ENCODE data around the gene EMC8.

Gene EMC8

GRCh38 chr16:85752511-85753420, 46.6 kb downstream of the EMC8 start:
- DNase-seq: no peak

GRCh38 chr16:85751698-85752501, 47.4 kb downstream of the EMC8 start:
- no peak for DNase-seq

- no peak for DNase-seq
Measured at GRCh38 chr16:85750827-85751697, 48.3 kb downstream of the EMC8 start, which contains the start of gene C16orf74. TSS of gene C16orf74 (minus strand) at chr16:85751096. CDS start at chr16:85735217, 15,879 bp downstream.

- no peak for DNase-seq
Measured at GRCh38 chr16:85750146-85750826, 49.1 kb downstream of the EMC8 start.

- DNase-seq: no peak
Measured at GRCh38 chr16:85749771-85750145, 49.6 kb downstream of the EMC8 start.

GRCh38 chr16:85746460-85747215, 52.7 kb downstream of the EMC8 start:
- DNase-seq: no peak

- DNase-seq: no peak
Measured at GRCh38 chr16:85738923-85739715, 60.2 kb downstream of the EMC8 start.

GRCh38 chr16:85736921-85737320, 62.4 kb downstream of the EMC8 start:
- DNase-seq: no peak

- no peak for DNase-seq
Measured at GRCh38 chr16:85735946-85736345, 63.4 kb downstream of the EMC8 start.

- DNase-seq: no peak
Measured at GRCh38 chr16:85735225-85735635, 64.1 kb downstream of the EMC8 start.

GRCh38 chr16:85734311-85735017, 64.9 kb downstream of the EMC8 start:
- no peak for DNase-seq

- no peak for DNase-seq
Measured at GRCh38 chr16:85733839-85734170, 65.5 kb downstream of the EMC8 start.

GRCh38 chr16:85733155-85733838, 66.0 kb downstream of the EMC8 start:
- no peak for DNase-seq

- no peak for DNase-seq
Measured at GRCh38 chr16:85731179-85731578, 68.2 kb downstream of the EMC8 start.

- DNase-seq: no peak
Measured at GRCh38 chr16:85730186-85730465, 69.2 kb downstream of the EMC8 start.

- DNase-seq: no peak
Measured at GRCh38 chr16:85729452-85730185, 69.7 kb downstream of the EMC8 start.

GRCh38 chr16:85728879-85729278, 70.5 kb downstream of the EMC8 start:
- DNase-seq: no peak
